ENCODE data around the gene ZSCAN20. TPM values are rescaled to one million over a fixed set of nuclear protein-coding genes. Genes with fewer than 3 reads are reported as not detected.

ZSCAN20 gene
- total RNA-seq, 4 donors from 2014 or later, result 2.4 to 16.0 (median 5.2) TPM

GRCh38 chr1:33464552-33464951 is 7.9 kb upstream of the ZSCAN20 start:
- H3K9me3 ChIP-seq, result no peaks in the 10 kb centered on the region
- H3K4me1 ChIP-seq, result no peaks in the 10 kb centered on the region
- H3K27ac ChIP-seq, result no peak overlapping the region
- no peaks in the 10 kb centered on the region for H3K36me3 ChIP-seq
- no peak for TF ChIP-seq CTCF (IDR thresholded peaks at IDR 0.05)
- TF ChIP-seq POLR2A (IDR thresholded peaks at IDR 0.05), result no peak
- H3K27me3 ChIP-seq, result no peaks in the 10 kb centered on the region
- intact Hi-C loops (cut with DNase I; ENCODE audit: low total_unique reads), result no loop called here
- no peak overlapping the region for H3K4me3 ChIP-seq
- DNase-seq, result no peak

DNA sequence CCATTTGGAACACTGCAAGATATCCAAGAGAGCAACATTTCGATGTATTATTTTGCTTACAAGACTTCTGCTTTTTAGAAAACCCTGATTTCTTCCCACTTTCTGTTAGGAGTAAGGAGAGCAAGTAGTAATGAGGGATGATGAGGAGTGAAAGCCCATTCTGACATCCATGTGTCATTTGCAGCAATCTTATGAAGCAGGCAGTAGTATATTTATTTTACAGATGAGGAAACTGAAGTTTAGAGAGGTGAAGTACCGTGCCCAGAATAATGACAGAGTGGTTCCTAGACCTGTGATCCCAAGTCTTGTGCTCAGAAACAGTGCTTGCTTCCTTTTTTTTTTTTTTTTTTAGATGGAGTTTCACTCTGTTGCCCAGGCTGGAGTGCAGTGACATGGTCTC is 7.1 kb upstream of the ZSCAN20 start:
- no peaks in the 10 kb centered on the region for H3K27me3 ChIP-seq
- H3K4me3 ChIP-seq, result no peak overlapping the region
- no peak for DNase-seq
- H3K9me3 ChIP-seq, result no peaks in the 10 kb centered on the region
- H3K36me3 ChIP-seq, result no peaks in the 10 kb centered on the region
- no peak overlapping the region for H3K27ac ChIP-seq
- H3K4me1 ChIP-seq, result no peaks in the 10 kb centered on the region
- TF ChIP-seq POLR2A (IDR thresholded peaks at IDR 0.05), result no peak
- TF ChIP-seq CTCF (IDR thresholded peaks at IDR 0.05), result no peak
- intact Hi-C loops (cut with DNase I; ENCODE audit: low total_unique reads), result no loop called here

DNA sequence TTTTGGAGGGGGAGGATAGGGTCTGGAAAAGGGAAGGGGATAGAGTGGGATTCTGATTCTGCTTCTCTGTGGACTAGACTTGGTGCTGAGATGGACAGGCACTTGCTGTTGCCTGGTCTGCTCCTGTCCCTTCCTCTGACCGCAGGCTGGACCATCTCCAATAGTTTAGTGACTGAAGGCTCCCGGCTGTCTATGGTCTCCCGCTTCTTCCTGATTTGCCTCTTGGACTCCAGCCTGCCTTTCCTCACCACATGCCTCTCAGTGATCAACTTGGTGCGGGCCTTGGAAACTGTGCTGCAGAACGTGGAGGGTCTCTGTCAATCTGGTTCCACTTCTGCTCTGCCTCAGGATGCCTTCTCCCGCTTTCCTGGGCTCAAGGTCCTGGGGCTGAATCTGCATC is 6.3 kb upstream of the ZSCAN20 start:
- intact Hi-C loops (cut with DNase I; ENCODE audit: low total_unique reads), result no loop called here
- Histone ChIP-seq H3K9me3 (no peaks in the 10 kb centered on the region), H3K27ac (no peak overlapping the region), H3K4me1 (no peaks in the 10 kb centered on the region), H3K4me3 (no peak overlapping the region), H3K27me3 (no peaks in the 10 kb centered on the region), H3K36me3 (no peaks in the 10 kb centered on the region)
- no peak for TF ChIP-seq CTCF (IDR thresholded peaks at IDR 0.05)
- no peak for TF ChIP-seq POLR2A (IDR thresholded peaks at IDR 0.05)
- no peak for DNase-seq

DNA sequence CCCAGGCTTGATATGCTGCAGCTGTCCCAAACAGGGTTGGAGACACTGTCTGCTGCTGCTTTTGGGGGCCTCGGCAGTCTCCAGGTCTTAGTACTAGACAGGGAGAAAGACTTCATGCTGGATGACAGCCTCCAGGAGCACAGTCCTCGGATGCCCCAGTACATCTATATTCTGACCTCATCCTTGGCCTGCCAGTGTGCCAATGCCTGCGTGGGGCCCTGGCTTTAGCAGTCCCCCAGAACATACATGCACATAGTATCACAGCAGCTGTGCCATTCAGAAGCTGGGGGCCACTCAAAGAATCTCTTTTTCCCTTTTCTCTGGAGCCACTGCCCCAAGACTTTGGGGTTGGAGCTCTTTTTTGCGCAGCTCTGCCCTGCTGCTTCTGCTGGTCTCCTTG is 4.4 kb upstream of the ZSCAN20 start:
- no peak for DNase-seq
- TF ChIP-seq POLR2A (IDR thresholded peaks at IDR 0.05) (no peak), CTCF (IDR thresholded peaks at IDR 0.05) (no peak)
- Histone ChIP-seq H3K27ac (no peak overlapping the region), H3K27me3 (no peaks in the 10 kb centered on the region), H3K9me3 (no peaks in the 10 kb centered on the region), H3K4me1 (no peaks in the 10 kb centered on the region), H3K36me3 (no peaks in the 10 kb centered on the region), H3K4me3 (no peak overlapping the region)
- intact Hi-C loops (cut with DNase I; ENCODE audit: low total_unique reads), result no loop called here

- no peak for DNase-seq
- TF ChIP-seq POLR2A (IDR thresholded peaks at IDR 0.05) (no peak), CTCF (IDR thresholded peaks at IDR 0.05) (no peak)
- Histone ChIP-seq H3K4me1 (no peaks in the 10 kb centered on the region), H3K27me3 (no peaks in the 10 kb centered on the region), H3K36me3 (no peaks in the 10 kb centered on the region), H3K4me3 (no peak overlapping the region), H3K9me3 (no peaks in the 10 kb centered on the region), H3K27ac (no peak overlapping the region)
- intact Hi-C loops (cut with DNase I; ENCODE audit: low total_unique reads), result no loop called here
Measured at GRCh38 chr1:33468531-33468930, 3.9 kb upstream of the ZSCAN20 start.

All from uterus (tissue), 4 donors.